GM21737 (cell line): ENCODE measurements around the gene CPOX.
"Not testable (repeated sequence)": the region's sequence is repeated elsewhere in the genome, so short reads cannot be mapped to it uniquely, and the experiment has no call there.

Source experiments
- ATAC-seq: cut with Tn5 transposase; IDR thresholded peaks from one replicate; pipeline ENCODE4 v1.9.1; 2021; ENCODE audit warnings: mild to moderate bottlenecking, moderate library complexity; ENCODE audit not compliant: unreplicated experiment

Gene CPOX

DNA sequence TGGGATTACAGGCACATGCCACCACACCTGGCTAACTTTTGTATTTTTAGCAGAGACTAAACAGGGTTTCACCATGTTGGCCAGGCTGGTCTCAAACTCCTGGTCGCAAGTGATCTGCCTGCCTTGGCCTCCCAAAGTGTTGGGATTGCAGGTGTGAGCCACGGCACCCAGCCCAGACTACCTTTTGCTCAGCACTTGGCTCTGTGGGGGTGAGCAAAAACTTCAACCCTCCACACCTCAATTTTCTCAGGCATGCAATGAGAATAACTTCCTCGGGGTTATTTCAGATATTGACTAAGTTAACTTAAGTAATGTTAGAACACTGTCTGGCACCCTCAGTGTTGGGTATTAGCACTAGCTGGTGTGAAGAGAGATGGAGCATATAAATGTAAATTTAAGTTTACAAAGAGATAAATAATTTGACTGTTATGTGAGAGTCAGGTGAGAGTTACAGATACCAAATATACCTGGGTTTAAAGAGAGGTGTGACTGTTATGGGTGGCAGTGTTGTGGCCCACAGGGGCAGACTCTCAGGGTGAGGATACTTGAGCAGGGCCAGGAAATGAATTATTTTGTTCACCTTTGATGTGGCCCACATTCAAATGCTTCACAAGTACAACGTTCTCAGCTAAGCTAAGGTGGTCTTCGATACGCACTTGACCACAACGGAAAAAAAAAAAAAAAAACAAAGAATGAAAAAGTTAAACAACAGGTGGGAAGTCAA, 29.0 kb downstream of the CPOX start:
- no peak for ATAC-seq

DNA sequence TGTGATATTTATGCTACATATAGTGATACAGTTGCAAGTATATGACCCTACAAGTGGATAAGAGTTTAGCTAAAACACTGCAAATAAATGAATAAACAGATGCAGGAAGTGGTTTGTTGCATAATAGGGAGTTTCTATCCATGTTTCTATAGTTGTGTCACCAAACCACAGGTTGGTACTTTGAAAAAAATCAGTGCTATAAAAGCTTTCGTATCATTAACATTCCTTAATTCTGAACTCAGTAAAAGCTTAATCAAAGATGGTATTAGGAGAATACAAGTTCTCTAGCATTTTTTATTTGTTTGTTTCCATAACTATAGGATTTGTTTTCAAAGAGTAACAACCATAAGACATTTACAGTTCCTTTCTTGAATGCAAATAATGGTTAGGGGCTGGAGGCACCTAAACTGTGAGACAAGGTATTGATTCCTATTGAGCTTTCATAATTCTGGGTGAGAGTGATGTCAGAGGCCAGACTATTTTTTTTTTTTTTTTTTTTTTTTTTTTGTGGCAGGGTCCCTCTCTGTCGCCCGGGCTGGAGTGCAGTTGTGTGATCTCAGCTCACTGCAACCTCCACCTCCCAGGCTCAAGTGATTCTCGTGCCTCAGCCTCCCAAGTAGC, 29.6 kb downstream of the CPOX start:
- ATAC-seq = peak; percentile 55

DNA sequence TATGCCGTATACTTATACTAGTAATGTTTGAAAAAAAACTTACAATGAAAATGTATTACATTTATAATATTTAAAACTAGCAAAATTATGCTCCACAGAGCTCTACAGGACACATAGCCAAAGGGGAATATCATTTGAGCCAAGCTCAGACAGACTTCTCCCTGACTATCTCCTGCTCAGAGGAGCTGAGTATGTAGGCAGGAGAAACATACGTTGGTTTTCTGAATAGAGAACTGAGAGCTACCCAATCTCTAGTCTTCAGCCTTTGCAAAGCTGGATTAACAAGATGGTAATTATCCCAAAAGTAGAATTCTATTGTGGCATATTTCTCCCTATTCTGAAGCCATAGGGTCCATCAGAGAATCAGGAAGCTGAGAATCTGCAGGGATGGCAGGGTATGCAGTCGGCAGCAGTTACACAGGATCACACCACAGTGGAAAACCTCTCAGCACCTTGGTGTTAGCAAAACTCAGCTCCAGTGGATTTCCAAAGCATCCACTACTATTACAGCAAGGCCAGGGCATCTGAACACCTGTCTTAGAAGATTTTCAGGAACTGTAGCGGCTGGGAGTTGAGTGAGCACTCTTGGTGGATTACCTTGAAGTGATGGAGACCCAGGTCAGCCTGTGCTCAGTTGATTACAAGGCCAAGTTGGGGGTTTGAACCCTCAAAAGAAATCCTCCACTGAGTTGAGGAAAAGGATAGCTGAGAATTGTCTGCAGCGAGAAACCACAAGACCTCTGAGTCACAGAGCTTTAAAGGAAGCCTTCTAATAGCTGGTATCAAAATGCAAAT, 31.5 kb downstream of the CPOX start:
- ATAC-seq = no peak

DNA sequence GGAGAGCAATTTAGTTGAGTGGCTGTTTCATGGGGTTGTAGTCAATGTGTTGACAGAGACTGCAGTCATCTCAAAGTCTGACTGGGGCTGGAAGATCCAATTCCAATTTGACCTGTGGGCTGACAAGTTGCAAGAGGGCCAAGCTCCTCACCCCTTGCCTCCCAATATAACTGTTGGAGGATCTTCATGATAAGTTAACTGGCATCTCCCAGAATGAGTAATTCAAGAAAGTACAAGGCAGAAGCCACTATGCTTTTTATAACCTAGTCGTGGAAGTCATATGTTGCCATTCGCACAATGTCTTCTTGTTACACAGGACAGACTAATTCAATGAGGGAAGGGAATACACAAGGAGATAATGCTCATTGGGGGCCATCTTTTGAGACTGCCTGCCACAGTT, 32.5 kb downstream of the CPOX start:
- ATAC-seq = no peak

DNA sequence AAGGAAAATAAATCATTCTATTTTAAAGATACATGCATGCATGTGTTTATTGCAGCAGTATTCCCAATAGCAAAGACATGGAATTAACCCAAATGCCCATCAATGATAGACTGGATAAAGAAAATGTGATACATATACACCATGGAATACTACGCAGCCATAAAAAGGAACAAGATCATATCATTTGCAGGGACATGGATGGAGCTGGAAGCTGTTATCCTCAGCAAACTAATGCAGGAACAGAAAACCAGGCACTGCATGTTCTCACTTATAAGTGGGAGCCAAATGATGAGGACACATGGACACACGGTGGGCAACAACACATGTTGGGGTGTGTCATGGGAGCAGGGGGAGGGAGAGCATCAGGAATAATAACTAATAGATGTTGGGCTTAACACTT, 33.6 kb downstream of the CPOX start:
- not testable (repeated sequence) for ATAC-seq

DNA sequence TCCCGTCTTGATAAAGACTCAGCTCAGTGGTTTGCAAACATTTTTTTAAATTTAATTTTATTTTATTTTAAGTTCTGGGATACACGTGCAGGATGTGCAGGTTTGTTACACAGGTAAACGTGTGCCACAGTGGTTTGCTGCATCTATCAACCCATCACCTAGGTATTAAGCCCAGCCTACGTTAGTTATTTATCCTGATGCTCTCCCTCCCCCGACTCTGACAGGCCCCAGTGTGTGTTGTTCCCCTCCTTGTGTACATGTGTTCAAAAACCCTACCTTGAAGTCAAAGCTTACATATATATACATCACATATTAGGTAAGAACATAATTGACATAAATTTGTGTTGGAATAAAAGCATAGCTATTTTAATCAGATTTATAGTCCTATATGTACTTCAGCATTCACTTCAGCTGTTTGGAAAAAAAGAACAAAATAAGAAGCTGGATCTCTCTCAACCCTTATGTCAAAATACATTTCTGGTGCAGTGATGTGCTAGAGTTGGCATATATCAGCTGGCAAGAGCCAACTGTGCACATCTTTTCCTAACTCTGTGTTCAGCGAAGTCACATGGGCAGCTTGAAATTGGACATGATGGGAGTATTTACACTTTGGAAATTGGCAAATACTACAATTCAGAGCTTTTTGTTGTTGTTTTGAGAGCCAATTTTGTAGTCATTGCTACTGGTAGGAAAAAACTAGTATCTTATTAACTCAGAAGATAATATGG, 35.1 kb downstream of the CPOX start:
- ATAC-seq = no peak

DNA sequence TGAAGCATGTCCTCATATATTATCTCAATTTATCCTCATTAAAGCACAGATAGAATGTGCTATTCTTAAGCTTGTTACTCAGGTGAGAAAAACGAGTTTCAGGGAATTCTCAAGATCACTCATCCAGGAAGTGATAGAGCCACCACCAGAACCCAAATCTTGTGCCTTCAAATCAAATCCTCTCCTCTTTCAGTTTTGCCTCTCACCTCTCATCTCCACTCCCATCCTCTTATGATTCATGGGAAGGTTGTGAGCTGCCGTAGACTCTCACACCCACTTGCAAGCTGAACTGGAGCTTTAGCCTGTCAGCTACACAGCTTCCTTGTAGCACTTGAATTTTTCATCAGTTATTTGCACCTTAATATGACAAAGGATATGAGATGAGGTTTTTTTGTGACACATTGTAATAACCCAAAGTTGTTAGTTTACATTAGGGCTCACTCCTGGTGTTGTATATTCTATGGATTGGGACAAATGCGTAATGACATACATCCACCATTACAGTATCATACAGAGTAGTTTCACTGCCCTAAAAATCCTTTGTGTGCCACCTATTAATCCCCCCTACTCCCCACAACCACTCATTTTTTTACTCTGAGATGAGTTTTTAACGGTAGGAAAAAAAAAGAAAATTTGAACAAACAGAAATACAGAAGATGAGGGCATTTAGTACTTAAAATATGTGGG, 35.9 kb downstream of the CPOX start:
- no peak for ATAC-seq

DNA sequence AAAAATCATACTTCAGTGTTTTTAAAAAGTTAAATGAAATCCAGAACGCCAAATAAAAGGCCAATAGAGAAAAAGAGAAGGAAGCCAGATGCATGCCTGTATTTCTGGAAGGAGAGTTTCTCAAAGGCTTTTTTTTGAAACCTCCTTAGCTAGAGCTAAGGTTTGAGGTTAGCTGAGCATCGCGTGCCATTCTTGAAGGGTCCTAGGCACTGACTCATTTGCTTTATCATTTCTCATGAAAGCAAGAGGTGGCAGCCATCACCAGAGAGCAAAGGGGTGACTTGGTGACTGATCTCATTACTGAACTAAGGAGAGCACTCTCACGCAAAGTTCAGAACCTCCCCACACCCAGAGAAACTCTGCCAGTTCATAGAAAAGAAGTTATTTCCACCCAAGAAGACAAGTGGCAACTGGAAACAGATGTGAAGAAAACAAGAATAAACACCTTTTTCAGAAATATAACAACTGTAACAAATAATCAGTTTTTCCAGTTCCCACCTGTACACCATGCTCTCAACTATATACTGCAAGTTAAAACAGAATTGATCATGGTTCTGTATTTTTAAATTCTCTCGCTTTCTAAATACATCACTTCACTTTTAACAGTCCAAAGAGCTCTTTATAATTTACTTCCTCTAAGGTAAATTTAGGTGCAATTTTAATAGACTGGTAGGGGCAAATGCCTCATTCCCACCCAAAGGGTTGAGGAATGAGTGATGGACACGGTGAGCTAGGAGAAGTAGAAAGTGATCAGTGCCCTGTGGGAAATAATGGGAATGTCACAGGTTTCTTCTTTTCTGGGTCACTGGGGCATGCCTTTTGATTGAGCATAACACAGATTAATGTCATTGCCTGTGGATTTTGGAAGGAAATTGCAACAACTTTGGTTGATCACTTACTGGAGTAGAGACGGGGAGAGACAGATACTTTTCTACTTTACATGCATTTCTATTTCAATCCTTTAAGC, 37.0 kb downstream of the CPOX start:
- peak; percentile 71 for ATAC-seq

DNA sequence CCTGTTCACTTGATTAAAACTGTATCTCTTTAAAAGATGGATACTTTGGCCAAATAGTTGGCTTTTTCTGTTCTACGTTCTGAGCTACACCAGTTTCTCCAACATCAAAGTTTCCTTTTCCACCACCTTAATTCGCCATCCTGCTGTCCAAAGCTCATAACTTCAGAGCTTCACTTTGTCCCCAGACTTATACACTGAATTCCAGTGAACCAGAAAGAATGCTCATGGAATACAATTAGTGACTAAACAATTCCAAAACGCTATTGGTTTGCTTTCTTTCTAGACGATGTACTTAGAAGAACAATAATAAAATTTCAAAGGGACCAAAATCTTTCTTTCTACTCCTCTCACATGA, 38.4 kb downstream of the CPOX start:
- ATAC-seq = no peak

DNA sequence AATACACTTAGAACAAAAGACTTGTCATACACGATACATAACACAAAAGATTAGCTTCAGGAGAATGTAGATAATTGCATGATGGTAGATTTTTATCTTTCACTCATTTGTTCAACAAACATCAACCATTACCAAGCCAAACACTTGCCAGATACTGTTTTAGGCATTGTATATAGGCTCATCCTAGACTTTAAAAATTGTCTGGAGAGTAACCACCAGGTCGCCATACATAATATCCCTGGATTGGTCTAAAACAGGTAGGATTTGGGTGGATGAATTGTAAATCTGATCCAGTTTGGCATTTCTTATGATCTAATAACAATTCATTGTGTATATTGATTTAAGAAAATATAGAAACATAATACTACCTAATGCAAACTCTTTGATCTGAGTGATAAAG, 38.8 kb downstream of the CPOX start:
- ATAC-seq = no peak

DNA sequence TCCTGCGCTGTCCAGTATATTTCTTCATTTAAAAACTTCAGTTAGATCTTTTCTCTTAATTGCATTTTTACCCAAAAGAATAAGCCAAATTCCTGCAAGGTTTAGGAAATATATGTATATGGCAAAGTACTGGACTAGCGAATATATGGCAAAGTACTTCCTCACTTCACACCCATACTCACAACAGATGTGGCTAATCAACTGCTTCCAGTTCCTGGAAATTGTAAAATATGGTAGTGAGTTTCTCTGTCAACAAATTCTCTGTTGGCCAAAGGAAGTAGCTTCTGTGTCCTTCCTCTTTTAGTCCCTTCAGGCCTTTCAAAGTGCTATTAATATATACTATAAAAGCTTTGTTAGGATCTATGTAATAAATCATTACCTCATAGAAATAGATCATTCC, 39.7 kb downstream of the CPOX start:
- no peak for ATAC-seq

DNA sequence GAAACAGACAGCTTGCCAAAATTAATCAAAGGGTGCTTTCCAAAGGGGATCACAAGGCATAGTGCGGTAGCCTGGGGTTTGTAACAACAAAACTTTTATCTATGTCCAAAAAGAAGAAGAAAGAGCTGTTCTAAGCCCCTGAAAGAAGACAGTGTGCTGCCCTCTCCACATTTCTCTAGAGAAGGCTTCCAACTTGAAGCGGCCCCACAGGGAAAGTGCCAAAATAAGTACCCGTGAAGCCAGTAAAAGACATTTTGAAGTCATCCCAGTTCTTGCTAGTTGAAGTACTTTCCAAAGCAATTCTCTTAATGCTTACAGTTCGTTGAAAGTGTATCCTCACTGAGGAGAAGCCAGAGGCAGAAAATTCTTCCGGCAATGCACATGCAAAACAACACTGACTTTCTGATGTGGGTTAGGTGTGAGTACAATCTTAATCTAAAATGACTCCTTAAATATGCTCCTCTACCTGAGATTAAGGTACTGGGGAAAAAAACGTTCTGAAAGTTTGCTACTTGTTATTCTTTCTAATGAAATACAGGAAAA, 40.3 kb downstream of the CPOX start:
- ATAC-seq = no peak

DNA sequence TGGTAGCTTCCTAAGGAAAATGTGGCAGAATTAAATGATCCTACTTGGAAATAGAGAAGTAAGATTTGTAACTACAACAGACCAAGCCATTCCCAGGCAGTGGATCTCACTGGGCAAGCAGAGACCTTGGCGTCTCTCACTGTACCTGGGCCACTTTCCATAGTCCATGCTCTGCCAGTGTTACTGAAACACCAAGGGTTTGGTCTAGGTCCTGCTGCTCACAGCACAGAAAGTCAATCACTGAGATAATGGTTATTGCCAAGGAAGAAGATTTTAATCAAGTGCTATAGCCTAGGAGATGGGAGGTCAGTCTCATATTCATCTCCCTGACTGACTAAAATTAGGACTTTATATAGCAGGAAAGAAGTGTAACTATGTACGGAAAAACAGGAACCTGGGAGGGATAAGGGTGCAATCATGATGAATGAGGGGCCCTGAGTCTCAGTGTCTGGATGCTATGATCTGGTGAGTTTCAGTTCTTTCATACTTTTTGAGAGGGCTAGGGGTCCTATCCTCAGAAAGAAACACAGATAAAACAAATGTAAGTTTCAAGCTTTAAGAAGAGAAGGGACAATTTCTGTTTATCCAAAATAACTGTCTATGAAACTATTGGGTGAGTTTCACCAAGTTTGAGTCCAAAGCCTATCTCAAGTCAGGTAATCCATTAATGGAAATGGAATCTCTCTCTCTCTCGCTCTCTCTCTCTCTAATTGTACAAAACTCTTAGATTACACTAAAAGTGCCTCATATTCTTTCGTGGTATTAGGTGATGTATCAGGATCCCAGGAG, 41.0 kb downstream of the CPOX start:
- no peak for ATAC-seq

DNA sequence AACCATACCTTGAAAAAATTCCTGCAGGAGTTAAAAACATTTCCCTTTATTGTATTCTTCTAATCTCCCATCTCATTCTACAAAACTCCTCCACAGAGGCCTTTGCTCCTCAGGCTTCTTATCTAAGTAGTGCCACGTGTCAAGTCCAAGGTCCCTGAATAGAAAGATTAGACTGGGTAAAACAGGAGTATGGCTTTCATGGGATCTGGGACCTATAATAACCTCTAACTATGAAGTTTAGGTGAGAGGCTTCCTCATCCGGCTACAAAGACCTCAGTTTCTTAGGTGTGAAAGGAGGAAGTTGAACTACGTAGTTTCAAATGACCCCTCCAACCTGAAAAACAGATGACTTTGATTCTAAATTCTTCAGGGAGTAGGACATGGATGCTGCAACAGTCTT, 41.7 kb downstream of the CPOX start:
- ATAC-seq = no peak

DNA sequence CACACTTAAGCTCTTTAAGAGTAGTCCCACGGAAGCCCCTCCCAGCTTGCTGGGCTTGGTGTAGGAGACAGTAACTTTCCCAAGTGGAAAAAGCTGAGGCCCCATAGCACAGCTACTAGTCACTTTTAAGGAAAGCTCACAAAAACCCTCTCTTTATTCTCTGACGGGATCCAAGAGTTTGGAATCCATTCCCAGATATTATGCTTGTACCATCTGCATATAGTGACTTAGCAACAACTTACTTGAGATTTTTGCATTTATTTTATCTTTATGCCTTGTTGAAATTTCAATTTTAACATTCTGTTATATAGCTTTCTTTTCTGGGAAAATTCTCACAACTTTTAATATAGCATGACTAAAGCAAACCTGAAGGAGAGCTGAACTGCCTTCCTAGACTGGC, 42.2 kb downstream of the CPOX start:
- ATAC-seq = no peak

DNA sequence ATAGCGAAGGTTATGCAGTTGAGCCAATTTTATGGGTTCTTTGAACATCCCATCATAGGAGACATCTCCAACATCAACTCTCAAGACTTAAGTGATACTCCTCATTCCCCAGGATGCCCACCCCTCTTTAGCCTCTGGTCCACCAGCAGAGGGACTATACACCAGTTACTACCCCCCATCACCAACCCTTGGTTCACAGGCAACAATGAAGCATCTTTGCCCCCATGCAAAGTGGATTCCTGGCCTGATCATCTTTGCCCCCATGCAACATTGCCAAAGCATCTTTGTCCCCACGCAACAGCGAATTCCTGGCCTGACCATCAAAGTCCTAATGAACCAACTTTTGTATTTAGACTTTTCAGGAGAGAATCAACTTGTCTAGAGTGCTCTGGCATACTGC, 42.6 kb downstream of the CPOX start:
- ATAC-seq = no peak

DNA sequence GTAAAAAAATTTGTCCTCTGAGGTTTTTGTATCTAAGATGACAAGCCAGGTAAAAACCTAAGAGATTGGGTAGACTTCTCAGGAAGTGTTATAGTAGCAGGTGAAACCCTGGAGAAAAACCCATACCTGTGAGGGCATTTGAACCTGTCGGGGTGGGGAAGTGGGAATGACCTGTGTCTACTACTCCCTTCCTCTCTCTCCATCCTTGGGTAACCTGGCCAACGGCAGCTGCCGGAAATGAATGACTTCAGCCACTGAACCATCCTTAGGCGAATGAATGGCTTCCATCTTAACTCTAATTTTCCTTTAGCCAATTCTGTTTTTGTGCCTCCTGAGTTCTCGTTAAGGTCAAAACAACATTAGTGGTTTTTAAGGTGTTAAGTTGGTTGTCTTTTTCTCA, 44.9 kb downstream of the CPOX start:
- ATAC-seq = no peak

DNA sequence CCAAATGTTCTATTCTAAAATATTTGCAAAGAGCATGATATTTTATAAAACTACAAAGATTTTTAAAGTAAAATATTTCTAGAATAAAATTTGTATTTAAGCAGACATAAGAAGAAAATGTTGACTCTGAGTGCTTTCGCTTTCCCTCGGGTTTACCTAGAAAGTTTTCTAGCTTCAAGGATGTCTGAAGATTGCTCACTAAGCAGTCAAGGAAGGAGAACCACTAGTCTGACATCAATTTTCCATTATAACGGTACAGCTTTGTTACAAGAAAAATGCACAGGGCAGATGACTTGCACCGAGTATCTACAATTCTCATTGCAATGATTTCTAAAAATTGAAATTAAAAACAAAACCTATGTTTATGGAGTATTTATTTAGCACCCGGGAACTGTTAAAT, 47.5 kb downstream of the CPOX start:
- ATAC-seq = peak; percentile 49

DNA sequence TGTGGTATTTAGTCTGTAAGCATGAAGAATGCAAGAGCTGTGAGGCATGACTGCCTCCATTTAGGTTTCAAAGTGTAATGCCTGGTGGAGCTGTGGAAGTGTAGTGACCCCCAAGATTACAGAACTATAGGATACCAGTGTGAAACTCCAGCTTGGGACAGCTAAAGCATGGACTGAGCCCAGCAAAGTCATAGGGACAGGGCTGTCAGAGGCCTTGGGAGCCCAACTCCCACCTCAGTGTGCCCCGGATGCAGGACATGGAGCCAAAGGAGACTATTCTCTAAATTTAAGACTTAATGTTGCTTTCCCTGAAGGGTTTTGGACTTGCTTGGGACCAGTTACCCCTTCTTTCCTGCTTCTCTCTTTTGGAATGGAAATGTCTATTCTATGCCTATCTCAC, 50.8 kb downstream of the CPOX start:
- no peak for ATAC-seq
